Caco-2 (cell line): ENCODE measurements around the gene GABRA4. TPM values are rescaled to one million over a fixed set of nuclear protein-coding genes. Genes with fewer than 3 reads are reported as not detected.

Experiments
- BruUV-seq: library from RNA; stranded (reverse); fragments of 400-500 nt; replicated peaks from 2 replicates; lab custom pipeline; 2021; lab: Mats Ljungman, UMichigan
- CTCF ChIA-PET: fragments of 300-600 bp; sonication (Branson Sonifier 250); formaldehyde crosslinking; loops from one replicate; lab custom pipeline; 2022; ENCODE audit warnings: antibody characterized with exemption; lab: Charles Lee
- POLR2A ChIA-PET: fragments of 300-600 bp; sonication (Branson Sonifier 250); formaldehyde crosslinking; loops from one replicate; lab custom pipeline; 2022; ENCODE audit warnings: antibody characterized with exemption; lab: Charles Lee
- DNase-seq, 2 experiments: peaks; one replicate each; pipeline versions ENCODE4 v3.0.0 to v3.0.0-alpha.2; 2020 to 2022
- H3K27me3 ChIP-seq: replicated peaks from 2 replicates; pipeline ENCODE4 v1.6.0; 2011; ENCODE audit warnings: low read length; ENCODE audit not compliant: control insufficient read depth, insufficient read depth
- H3K36me3 ChIP-seq: 2 replicates; pipeline ENCODE4 v1.5.1; 2011; ENCODE audit warnings: low read length; ENCODE audit not compliant: control insufficient read depth, insufficient read depth
- H3K4me1 ChIP-seq: fragments of 250-450 bp; sonication (Bioruptor Pico); 2 replicates; pipeline ENCODE4 v1.5.1; 2020; ENCODE audit warnings: mild to moderate bottlenecking
- H3K4me3 ChIP-seq: 2 replicates; pipeline ENCODE4 v1.5.1; 2011; ENCODE audit warnings: low read depth, mild to moderate bottlenecking, control low read depth, low read length
- H3K9me3 ChIP-seq: fragments of 250-450 bp; sonication (Bioruptor Pico); 2 replicates; pipeline ENCODE4 v1.5.1; 2020; ENCODE audit warnings: mild to moderate bottlenecking, moderate library complexity
- H3K27ac Mint-ChIP-seq: one replicate; pipeline ENCODE4 v1.8.0; 2022; ENCODE audit warnings: mixed read lengths; ENCODE audit not compliant: unreplicated experiment
- H3K27me3 Mint-ChIP-seq: one replicate; pipeline ENCODE4 v1.8.0; 2022; ENCODE audit warnings: mixed read lengths; ENCODE audit not compliant: insufficient read depth, unreplicated experiment
- H3K36me3 Mint-ChIP-seq: one replicate; pipeline ENCODE4 v1.8.0; 2022; ENCODE audit warnings: mild to moderate bottlenecking, mixed read lengths; ENCODE audit not compliant: insufficient read depth, unreplicated experiment
- H3K4me1 Mint-ChIP-seq: one replicate; pipeline ENCODE4 v1.8.0; 2022; ENCODE audit warnings: low read depth, mixed read lengths; ENCODE audit not compliant: unreplicated experiment
- H3K4me3 Mint-ChIP-seq: one replicate; pipeline ENCODE4 v1.8.0; 2022; ENCODE audit warnings: mild to moderate bottlenecking, moderate library complexity, mixed read lengths; ENCODE audit not compliant: unreplicated experiment
- H3K9me3 Mint-ChIP-seq: one replicate; pipeline ENCODE4 v1.8.0; 2022; ENCODE audit warnings: mixed read lengths; ENCODE audit not compliant: unreplicated experiment
- intact Hi-C: fragments of 100-400 bp; cut with micrococcal nuclease; formaldehyde crosslinking; loops from one replicate; pipeline ENCODE4 v1.10.0; 2022; ENCODE audit not compliant: unreplicated experiment
- total RNA-seq: library from RNA; stranded (reverse); gene quantifications from 2 replicates; pipeline ENCODE4 v1.2.3, GENCODE V29; 2022
- TF ChIP-seq, protein P1 (sequence below), 2 experiments: fragments of 200-600 bp in 1 of 2; IDR thresholded peaks; 1 replicate in 1 of 2; 2 replicates in 1 of 2; pipeline versions ENCODE4 v1.5.1 to v1.8.0; 2011 to 2022; ENCODE audit warnings: antibody characterized with exemption in 1 of 2, control low read depth in 1 of 2, inconsistent platforms in 1 of 2, low read depth in 1 of 2, low read length in 1 of 2, mild to moderate bottlenecking in 1 of 2, moderate library complexity in 1 of 2; ENCODE audit not compliant: insufficient read depth in 1 of 2, severe bottlenecking in 1 of 2, unreplicated experiment in 1 of 2

GABRA4 gene
- total RNA-seq, 1 experiment from 2014 or later: 8.1 TPM

DNA sequence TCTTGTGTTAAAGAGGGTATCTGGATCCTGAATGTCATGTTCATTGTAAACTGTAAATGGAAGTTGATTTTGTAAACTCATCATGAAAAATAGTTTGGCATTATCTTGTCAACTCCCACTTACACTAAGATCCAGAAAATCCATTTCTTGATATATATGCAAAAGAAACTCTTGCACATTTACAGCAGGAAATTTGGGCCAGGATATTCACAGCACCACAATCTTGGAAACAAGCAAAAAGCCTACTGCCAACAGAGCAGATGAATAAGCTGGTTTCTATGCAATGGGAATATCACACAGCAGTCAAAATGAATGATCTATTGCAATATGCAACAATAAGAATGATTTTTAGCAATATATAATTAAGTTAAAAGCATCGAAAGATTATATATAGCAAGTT is 8.6 kb downstream of the GABRA4 start:
- intact Hi-C loops: no loop called here
- ChIA-PET POLR2A (no interaction called here), CTCF (no interaction called here)
- Histone ChIP-seq H3K4me1 (no peaks in the 10 kb centered on the region), H3K4me3 (no peak overlapping the region), H3K27me3 (no peaks in the 10 kb centered on the region), H3K36me3 (no peaks in the 10 kb centered on the region), H3K9me3 (no peaks in the 10 kb centered on the region)
- Mint-ChIP-seq H3K27me3 (no peaks in the 10 kb centered on the region), H3K4me3 (no peak overlapping the region), H3K4me1 (peaks cover 7% of the 10 kb centered on the region), H3K36me3 (no peaks in the 10 kb centered on the region), H3K27ac (no peak overlapping the region), H3K9me3 (no peaks in the 10 kb centered on the region)
- TF ChIP-seq, protein P1, sequence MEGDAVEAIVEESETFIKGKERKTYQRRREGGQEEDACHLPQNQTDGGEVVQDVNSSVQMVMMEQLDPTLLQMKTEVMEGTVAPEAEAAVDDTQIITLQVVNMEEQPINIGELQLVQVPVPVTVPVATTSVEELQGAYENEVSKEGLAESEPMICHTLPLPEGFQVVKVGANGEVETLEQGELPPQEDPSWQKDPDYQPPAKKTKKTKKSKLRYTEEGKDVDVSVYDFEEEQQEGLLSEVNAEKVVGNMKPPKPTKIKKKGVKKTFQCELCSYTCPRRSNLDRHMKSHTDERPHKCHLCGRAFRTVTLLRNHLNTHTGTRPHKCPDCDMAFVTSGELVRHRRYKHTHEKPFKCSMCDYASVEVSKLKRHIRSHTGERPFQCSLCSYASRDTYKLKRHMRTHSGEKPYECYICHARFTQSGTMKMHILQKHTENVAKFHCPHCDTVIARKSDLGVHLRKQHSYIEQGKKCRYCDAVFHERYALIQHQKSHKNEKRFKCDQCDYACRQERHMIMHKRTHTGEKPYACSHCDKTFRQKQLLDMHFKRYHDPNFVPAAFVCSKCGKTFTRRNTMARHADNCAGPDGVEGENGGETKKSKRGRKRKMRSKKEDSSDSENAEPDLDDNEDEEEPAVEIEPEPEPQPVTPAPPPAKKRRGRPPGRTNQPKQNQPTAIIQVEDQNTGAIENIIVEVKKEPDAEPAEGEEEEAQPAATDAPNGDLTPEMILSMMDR (IDR thresholded peaks at IDR 0.05; ENCODE audit: insufficient read depth in 1 of 2, low read depth in 1 of 2, low read length in 1 of 2, severe bottlenecking in 1 of 2, unreplicated experiment in 1 of 2): no peak
- no TSS peak for BruUV-seq
- DNase-seq: no peak

DNA sequence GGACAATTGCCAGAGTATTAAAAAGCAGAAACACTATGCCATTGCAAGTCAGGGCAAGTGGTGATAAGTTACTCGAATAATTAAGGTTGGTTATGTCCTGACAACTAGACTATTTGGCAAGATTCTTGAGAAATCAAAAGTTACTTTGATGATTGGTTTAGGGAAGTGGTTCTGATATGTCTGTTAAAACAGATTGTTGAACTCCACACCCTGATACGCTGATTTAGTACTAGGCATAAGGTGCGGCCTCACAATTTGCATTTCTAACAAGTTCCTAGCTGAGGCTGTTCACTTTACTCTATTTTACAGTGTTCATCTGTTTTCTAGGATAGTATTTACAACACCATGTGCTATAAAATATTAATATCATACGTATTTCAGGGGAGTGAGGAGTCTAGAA is 12.5 kb downstream of the GABRA4 start:
- no peaks in the 10 kb centered on the region for H3K27me3 Mint-ChIP-seq
- no peaks in the 10 kb centered on the region for H3K36me3 Mint-ChIP-seq
- H3K36me3 ChIP-seq: no peaks in the 10 kb centered on the region
- no peaks in the 10 kb centered on the region for H3K4me1 ChIP-seq
- TF ChIP-seq, protein P1 (IDR thresholded peaks at IDR 0.05; ENCODE audit: insufficient read depth in 1 of 2, low read depth in 1 of 2, low read length in 1 of 2, severe bottlenecking in 1 of 2, unreplicated experiment in 1 of 2): no peak
- no peak for DNase-seq
- CTCF ChIA-PET: no interaction called here
- H3K27ac Mint-ChIP-seq: no peak overlapping the region
- no peaks in the 10 kb centered on the region for H3K9me3 Mint-ChIP-seq
- no peaks in the 10 kb centered on the region for H3K27me3 ChIP-seq
- H3K9me3 ChIP-seq: no peaks in the 10 kb centered on the region
- POLR2A ChIA-PET: no interaction called here
- H3K4me3 Mint-ChIP-seq: no peak overlapping the region
- H3K4me1 Mint-ChIP-seq: peaks cover 7% of the 10 kb centered on the region
- intact Hi-C loops: no loop called here
- no peak overlapping the region for H3K4me3 ChIP-seq
- BruUV-seq: no TSS peak

DNA sequence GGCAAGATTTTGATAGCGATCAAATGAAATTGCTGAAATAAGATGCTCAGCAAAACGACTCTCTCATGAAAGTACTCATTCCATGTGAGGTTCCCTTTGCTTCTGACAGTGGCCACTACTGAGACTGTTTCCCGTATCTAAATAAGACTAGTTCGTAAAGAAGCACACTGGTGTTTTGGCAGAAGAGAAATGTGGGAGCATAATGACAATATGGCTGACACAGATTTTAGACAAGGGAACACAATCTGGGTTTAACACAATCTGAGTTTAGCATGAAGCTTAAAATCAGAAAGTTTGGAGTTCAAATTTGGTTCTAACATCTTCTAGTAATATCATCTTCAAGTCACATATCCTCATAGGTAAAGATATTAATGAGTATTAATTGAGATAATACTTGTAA is 13.7 kb downstream of the GABRA4 start:
- Histone ChIP-seq H3K27me3 (no peaks in the 10 kb centered on the region), H3K36me3 (no peaks in the 10 kb centered on the region), H3K4me3 (no peak overlapping the region), H3K4me1 (no peaks in the 10 kb centered on the region), H3K9me3 (no peaks in the 10 kb centered on the region)
- CTCF ChIA-PET: no interaction called here
- intact Hi-C loops: no loop called here
- Mint-ChIP-seq H3K27me3 (peaks cover 3% of the 10 kb centered on the region), H3K4me1 (peaks cover 7% of the 10 kb centered on the region), H3K36me3 (no peaks in the 10 kb centered on the region), H3K4me3 (no peak overlapping the region), H3K9me3 (no peaks in the 10 kb centered on the region), H3K27ac (no peak overlapping the region)
- TF ChIP-seq, protein P1 (IDR thresholded peaks at IDR 0.05; ENCODE audit: insufficient read depth in 1 of 2, low read depth in 1 of 2, low read length in 1 of 2, severe bottlenecking in 1 of 2, unreplicated experiment in 1 of 2): no peak
- BruUV-seq: no TSS peak
- POLR2A ChIA-PET: no interaction called here
- no peak for DNase-seq
